ENCODE data around the gene GALNT11.

GRCh38 chr7:152103066-152103465 lies 77.6 kb downstream of the GALNT11 start:
- no peak for TF ChIP-seq ESRRA (IDR thresholded peaks at IDR 0.05; ENCODE audit: borderline replicate concordance, low read length)
- no peak for TF ChIP-seq USF2 (IDR thresholded peaks at IDR 0.05)
- TF ChIP-seq SMC3 (IDR thresholded peaks at IDR 0.05): no peak
- TF ChIP-seq EHF (CRISPR knock-in tag; IDR thresholded peaks at IDR 0.05): no peak
- no peak for TF ChIP-seq RFX5 (IDR thresholded peaks at IDR 0.05)
- TF ChIP-seq EP300 (IDR thresholded peaks at IDR 0.05): no peak
- TF ChIP-seq RNF2 (IDR thresholded peaks at IDR 0.05; ENCODE audit: borderline replicate concordance, low read depth): no peak
- no peak for TF ChIP-seq CTCF (IDR thresholded peaks at IDR 0.05)
- TF ChIP-seq MYC (IDR thresholded peaks at IDR 0.05; ENCODE audit: borderline replicate concordance, low read length): no peak
- no peak for TF ChIP-seq NR3C1 (IDR thresholded peaks at IDR 0.05)
- no peak for TF ChIP-seq CHD2 (IDR thresholded peaks at IDR 0.05; ENCODE audit: low read length, partially characterized antibody)
- TF ChIP-seq ZNF302 (CRISPR knock-in tag; IDR thresholded peaks at IDR 0.05): no peak

All from A549 (cell line).